DMS79 (cell line): ENCODE measurements around the gene TTLL11.
"Not testable (repeated sequence)": the region's sequence is repeated elsewhere in the genome, so short reads cannot be mapped to it uniquely, and the experiment has no call there.

Experiments used
- DNase-seq: peaks from one replicate; lab custom pipeline; 2025; lab: John Stamatoyannopoulos, UW

The TTLL11 gene

DNA sequence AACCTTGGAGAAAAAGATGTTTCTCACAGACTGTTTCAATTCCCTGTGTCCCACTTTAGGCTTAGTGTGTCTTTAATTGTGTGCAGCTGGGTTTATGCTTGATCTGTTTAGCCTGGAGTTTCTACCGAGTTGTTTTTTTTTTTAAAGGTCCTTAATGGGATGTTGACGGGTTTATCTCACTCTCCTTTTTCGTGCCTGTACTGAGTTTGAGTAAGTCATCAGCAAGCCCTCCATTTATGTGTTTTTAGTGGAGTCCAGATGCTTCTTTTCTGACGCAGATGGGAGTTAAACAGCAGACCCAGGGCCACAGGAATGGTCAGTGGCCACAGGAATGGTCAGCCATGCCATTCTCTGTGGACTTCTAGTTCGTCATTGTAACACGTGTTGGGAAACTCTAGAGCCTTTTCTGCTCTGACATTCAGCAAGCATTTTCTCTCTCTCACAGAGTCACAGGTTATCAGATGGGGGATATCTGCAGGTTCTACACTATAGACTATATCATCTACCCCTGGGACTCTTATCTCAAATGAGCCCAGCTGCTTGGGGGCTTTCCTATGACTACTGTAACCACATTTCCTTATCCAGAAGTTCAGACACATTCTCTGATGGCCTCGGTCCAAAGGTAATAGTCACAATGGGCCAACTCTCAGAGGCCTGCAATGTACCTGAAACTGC is 190.5 kb downstream of the TTLL11 start:
- no peak for DNase-seq

DNA sequence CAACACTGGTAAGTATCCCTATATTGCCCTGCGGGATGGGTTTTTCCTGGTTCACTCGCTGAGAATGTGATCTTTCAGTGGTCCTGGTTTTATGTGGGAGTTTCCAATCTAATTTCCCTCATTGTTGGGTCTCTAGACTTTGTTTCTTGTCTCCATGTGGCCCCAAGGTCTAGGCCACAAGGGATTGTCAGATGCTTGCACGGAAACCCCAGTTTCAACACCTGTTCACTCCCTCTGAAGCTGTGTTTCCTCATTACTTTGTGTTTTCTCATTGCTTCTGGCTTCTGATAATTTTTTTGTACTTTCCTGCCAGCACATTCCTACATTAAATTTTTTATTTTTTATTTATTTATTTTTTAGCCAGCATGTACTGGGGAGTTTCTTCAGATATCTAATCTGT is 191.5 kb downstream of the TTLL11 start:
- DNase-seq = no peak

DNA sequence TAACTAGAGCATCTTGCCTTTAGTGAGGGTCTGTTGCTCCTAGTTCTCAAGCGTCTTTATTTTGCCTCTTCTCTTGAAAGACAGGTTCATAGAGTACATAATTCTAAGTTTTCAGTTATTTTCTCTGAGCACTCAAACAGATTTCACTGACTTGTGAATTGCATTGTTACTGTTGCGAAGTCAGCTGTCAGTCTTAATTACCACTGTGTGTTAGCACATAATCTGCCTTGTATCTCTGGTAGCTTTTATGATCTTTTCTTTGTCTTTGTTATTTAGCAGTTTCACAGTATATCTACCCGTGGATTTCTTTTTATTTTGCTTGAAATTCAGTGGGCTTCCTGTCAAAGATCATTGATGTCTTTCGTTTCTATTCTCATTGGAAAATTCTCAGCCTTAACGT is 192.9 kb downstream of the TTLL11 start:
- no peak for DNase-seq

DNA sequence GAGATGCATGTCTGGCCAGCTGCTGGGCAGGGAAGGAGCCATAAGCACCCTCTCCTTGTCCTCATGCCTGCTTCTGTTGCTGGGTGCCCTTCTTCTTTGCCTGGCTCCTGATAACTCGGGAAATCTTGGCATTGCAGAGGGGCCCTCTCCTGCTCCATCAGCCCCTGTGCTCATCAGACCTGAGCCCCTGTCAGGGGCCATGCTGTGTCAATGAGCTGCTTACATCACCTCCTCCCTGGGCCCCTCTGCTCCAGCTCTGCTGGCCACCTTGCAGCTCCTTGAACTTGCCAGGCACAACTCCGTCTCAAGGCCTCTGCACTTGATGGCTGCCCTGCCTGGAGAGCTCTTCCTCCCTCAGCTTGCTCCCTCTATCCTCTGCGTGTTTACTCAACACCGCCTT is 194.3 kb downstream of the TTLL11 start:
- DNase-seq = no peak

DNA sequence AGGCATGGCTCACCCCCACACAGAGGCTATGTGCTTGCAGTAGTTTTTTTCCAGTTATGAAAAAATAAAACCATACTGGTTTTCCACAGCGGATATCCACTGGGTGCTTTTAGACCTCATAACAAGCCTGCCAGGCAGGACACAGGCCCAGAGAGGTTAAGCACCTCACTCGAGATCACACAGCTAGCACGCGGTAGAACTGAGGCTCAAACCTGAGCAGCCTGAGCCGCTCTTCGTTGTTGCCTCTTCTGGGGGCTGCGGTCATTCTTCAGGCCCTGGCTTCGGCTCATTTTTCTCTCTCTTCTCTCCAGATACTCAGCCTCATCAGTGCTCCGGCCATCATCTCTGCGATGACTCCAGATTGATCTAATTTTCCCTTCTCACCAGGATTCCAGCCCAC is 196.0 kb downstream of the TTLL11 start:
- no peak for DNase-seq

DNA sequence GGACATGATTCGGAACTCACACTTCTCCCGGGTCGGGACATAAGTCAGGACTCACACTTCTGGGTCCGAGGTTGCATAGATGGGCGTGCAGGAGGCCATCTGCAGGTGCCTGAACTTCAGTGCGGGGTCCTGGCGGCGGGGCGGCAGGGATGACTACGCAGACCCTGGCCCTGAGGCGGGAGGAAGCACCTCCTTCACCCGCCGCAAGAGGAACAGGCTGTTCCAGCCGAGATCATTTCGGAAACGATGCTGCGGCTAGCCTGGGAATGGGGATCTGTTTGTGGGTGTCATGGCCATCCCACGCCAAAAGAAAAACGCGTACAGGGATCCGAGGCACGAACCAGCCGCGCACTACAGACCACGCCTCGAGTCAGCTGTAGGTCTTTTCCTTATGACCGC is 196.6 kb downstream of the TTLL11 start:
- DNase-seq = no peak

DNA sequence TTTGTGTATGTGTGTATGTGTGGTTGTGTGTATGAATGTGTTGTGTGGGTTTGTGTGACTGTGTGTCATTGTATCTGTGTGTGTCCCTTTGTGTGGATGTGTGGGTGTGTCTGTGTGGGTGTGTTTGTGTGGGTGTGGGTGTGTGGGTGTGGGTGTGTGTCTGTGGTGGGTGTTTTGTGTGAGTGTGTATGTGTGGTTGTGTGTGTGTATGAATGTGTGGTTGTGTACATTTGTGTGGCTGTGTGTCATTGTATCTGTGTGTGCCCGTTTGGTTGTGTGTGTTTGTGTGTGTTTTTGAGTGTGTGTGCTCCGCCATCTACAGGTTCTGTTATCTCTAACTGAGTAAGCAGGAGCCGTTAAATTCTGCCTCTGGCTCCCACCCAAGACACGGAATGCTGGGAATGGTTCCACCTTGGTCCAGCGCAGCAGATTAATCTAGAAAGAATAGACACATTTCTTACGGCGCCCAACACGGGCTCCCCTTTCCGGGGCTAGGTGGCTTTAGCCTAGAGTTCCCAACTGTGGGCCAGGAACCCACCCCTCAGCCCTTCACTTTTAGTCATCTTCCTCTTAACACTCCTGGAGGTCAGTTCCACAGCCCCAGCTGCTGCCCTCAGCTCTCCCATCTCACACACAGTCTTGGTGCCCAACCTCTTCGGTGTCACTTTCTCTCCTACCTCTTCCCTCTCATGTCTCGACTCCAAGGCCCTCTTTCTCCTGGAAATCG is 197.1 kb downstream of the TTLL11 start:
- DNase-seq = no peak

DNA sequence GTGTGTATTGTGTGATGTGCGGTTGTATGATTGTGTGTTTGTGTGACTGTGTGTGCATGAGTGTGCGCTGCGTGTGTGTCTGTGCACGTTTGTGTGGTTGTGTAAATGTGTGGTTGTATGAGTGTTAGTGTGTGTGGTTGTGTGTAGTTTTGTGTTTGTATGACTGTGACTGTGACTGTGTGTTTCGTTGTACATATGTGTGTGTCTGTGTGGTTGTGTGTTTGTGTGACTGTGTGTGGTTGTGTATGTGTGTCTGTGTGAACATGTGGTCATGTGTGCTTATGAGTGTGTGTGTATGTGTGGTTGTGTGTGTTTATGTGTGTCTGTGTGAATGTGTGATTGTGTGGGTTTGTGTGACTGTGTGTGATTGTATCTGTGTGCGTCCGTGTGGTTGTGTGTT is 197.8 kb downstream of the TTLL11 start:
- DNase-seq = no peak

DNA sequence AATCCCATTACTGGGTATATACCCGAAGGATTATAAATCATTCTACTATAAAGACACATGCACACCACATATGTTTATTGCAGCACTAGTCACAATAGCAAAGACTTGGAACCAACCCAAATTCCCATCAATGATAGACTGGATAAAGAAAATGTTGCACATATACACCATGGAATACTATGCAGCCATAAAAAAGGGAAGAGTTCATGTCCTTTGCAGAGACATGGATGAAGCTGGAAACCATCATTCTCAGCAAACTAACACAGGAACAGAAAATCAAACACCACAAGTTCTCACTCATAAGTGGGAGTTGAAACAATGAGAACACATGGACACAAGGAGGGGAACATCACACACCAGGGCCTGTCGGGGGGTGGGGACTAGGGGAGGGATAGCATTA is 198.7 kb downstream of the TTLL11 start:
- DNase-seq = not testable (repeated sequence)

DNA sequence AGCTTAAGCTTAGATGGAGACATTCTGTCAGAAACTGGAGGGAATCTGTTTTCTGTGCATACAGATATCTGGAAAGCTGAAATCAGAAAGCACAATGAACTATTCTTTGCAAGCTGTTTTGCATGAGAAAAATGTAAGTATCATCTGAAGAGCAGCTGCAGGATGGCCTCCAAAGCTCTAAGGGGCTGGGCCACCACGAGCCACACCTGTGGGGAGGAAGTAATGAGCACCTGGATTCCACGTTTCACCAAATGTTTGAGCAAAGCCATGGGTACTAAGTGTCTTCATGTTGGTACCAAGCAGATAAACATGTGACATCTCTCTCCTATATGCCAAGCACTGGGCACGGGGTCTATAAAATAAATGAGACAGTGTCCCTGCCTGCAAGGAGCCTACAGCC is 199.3 kb downstream of the TTLL11 start:
- no peak for DNase-seq

DNA sequence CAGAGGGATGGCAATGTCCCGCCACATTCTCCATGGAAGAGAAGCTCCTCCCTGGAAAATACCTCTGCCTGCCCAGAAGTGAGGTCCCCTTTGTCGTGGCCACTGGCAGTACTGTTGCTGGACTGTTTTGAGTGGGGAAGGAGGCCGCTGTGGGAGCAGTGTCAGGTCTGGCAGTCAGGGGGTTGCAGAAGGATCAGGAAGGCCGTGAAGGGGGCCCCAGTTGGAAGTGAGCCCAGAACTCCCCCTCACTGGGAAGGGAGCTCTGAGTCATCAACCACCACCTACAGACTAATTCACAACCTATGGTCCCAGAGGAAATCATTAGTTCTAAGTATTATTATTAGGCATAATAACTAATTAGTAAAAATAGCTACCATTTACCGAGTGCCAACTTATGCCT is 200.4 kb downstream of the TTLL11 start:
- DNase-seq = no peak

DNA sequence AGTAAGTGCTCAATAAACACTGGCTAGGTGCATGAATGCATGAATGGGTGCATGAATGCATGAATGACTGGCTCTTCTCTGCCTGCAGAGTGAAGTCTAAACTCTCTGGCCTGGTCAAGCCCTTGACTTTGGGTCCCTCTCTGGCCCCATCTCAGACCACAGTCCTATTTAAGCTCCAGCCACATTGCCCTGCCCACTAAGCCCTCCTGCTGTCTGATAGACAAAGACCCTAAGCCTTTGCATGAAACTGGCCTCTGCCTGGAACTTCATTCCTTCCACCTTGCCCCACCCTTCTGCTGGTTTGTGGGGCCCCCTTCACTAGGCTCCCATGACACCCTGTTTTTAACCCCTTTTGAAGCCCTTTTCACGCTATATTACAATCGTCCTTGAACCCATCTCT is 202.4 kb downstream of the TTLL11 start:
- no peak for DNase-seq

DNA sequence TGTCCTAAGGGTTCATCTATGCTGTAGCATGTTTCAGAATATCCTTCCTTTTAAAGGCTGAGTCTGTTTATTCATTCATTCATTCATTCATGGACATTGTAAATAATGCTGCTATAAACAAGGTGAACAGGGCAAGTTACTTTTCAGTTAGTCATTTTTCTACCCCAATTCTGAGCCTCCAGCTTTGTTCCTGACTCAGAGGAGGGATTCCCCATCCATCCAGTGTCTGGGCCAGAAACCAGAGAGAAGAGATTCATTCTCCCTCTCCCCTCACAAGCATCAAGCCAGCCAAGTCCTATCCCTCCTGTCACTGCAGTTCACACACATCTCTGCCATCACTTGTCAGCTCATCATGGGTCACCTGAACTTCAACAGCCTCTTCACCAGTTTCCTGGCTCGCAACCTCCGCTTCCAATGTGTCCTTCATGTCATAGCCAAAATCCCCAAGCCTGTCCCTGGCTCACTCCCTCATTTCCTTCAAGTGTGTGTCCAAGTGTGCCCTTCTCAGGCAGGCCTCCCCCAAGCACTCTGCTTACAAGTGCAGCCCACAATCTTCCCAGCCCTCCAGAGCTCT is 203.0 kb downstream of the TTLL11 start:
- peak; percentile 78 for DNase-seq

DNA sequence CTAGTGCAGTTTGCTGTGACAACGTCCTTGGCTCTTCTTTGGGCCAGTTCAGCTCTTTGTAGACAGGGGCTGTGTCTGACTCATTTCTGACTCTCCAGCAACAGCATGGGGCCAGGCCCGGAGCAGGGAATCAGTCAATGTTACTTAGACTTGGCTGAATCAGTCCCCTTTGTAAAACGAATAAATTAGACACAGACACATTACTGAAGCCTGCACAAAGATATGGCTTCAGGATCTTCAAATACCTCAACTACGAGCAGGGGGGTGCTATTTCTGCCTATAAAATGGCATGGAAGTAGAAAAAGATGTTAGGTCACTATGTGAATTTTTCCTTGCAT is 204.7 kb downstream of the TTLL11 start:
- no peak for DNase-seq

DNA sequence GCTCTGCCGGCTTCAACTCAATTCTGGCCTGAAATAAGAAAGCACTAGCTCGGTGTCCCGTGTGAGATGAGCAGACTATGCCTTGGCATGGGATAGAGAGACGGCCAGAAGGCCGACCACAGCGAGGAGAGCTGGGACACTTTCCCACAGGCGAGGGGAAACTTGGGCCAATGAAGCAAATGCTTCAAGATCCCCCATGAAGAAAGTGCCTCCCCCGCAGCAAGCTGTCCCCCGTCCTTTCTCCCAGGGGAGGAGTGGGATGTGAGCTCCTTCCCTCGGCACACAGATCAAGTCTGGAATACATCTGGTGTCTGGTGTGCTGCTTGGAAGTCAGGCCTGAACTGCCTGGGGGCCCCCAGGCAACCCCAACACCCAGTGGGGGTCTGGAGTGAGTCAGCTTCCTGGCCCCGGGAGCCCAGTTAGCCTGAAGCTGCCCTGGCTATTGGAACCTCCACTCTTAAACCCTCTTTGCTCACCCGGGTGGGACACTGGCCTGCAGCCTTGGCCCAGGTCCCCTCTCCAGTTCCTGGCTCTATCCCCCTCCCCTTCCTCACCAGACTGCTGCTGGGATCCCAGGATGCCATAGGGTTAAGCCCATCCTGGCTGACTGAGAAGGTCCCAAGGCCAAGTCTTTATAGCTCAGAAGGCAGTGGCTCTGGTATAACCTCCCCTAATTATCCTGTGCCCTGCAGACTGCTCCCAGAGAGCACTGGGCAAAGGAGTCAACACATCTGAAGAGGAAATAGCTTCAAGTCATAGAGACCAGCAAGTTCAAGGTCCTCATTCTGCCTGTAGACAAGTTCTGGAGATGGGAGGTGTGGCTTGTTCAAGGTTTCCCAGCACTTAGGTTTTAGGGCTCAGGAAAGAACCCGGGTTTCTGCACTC is 205.3 kb downstream of the TTLL11 start:
- no peak for DNase-seq

DNA sequence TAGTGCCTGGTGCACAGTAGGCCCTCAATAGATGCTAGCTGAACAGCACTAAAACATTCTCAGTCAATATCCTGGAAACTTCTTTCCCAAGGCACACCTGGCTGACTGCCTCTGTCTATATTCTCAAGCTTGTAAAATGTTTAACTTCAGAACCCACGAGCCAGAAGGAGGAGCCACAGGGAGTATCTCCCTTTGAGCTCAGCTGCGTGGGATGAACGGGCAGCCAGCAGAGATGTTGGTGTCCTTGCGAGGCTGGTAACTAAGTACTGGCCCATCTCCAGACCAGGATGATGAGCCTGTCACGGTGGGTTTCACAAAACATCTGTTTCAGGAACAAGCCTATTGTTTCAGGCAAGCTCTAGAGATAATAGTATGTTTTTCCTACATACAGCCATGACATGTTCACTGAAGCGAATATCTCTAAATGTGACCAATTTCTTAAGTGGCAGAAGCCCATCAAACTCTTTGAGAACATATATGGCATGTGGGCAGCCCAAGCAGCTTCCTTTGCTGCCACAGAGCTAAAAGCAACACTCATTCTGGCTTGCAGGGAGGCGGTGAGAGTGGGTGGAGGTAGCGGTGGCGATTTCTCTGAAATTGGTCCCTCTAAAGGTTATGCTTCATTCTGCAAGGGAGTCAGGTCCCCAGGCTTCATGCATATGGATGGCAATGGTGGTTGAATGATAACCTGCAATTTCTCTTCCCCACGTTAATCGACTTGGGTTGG is 206.2 kb downstream of the TTLL11 start:
- DNase-seq = no peak

DNA sequence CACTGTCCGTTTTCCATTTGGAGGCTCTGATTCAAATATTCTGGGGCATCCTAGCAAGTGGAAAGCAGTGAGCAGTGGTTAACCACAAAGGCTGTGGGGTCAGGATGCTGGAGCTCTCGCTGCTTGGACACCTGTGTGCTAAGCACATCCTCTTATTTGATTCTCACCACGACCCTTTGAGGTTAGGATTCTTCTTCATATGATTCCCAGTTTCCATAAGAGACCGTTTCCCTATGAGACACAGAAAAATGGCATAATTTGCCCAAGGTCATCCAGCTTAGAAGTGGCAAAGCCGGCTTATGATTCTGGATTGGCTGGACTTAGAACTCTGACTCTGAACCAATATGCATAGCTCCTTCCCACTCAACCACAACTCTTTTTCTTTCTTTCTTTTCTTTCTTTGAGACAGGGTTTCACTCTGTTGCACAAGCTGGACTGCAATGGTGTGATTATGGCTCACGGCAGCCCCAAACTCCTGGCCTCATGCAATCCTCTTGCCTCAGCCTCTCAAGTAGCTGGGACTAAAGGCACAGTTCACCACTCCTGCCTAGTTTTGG is 207.7 kb downstream of the TTLL11 start:
- DNase-seq = no peak

DNA sequence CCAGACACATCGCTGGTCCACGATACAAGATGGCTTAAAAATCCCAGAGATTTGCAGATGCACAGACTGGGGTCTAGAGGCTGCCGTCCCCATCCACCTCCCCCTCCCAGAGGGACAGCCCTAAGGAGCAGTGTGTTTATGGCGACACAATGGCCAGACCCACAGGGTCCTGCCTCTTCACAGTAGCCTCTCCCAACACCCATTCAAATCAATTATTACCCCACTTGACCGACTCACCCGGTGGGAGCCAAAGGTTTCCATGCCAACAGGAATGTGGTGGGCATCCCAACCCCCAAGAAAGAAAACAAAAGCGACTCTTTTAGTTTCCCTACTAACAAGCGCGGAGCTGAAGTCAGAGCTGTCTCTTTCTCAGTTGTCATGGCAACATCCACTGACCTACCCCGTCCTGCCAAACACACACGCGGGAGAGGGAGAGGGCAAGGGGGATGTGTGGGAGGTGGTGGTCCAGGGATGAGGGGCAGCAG is 209.0 kb downstream of the TTLL11 start:
- peak; percentile 54 for DNase-seq

DNA sequence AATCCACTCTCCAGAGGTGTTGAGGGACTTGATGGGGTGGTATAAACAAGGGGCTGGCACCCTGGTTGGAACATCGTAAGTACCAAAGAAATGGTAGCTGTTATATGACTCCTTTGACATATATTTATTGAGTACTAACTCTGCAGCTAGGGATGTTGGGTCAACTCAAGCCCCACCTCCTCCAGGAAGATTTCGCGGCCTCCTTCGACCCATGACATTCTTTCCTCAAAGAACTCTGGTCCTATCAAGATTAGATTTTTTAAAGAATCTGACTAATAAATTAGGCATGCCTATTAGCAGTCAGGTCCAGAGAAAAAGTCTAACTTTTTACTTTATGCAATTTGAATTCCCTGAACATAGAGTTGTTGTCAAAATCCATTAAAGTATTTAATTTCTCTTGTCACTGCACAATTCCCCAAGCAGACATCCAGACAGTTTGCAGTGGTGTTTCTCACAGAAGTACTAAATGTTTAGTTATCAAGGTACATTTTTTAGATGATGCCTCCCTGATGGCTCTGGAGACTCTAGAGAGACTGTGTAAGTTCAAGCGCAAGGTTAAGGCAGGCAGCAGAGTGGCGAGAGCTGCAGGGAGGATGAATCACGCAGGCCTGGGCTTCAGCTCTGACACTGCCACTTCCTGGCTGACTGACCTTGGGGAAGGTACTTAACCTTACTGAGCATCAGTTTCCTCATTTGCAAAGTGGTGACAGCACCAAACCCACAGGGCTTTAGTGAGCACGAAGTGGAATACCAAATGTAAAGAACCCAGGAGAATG is 209.6 kb downstream of the TTLL11 start:
- DNase-seq = no peak

DNA sequence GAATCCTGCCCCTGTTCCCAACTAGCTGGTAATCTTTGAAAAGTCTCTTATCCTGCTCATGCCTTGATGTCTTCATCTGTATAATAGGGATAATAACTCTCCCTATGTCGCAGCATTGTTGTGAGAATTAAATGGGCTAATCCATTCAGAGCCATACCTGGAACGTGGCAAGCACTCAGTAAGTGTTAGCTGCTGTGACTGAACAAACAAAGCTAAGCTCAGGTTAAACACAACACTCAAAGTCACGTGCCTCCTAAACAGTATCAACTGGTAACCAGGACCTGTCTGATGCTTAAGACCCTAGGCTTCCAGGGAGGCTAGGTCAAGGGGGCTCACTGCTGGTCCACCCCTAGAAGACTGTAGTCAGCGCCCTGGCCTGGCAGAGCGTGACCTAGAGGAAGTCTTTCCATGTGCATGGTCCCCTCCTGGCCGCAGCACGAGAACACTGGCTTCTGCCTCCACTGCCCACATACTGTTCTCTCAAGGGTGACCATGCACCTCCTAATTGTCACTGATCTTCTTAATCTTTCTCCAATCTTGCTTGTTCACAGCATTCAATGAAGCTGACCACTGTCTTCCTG is 211.1 kb downstream of the TTLL11 start:
- DNase-seq = peak; percentile 37
